Neural crest cell (in vitro differentiated cells): ENCODE results near the gene LMBR1L. TPM values are rescaled to one million over a fixed set of nuclear protein-coding genes. Genes with fewer than 3 reads are reported as not detected.

Experiments used
- DNase-seq: peaks from one replicate; pipeline ENCODE4 v3.0.0; 2021; ENCODE audit warnings: low read depth, mixed read lengths, low spot score
- H3K27ac Mint-ChIP-seq: one replicate; pipeline ENCODE4 v1.8.0; 2021; ENCODE audit warnings: mild to moderate bottlenecking, mixed read lengths; ENCODE audit not compliant: unreplicated experiment
- H3K27me3 Mint-ChIP-seq: 2 replicates; pipeline ENCODE4 v1.8.0; 2021; ENCODE audit warnings: low read depth, mild to moderate bottlenecking, mixed read lengths
- H3K36me3 Mint-ChIP-seq: 2 replicates; pipeline ENCODE4 v1.8.0; 2021; ENCODE audit warnings: low read depth, mild to moderate bottlenecking, mixed read lengths
- H3K4me1 Mint-ChIP-seq: 2 replicates; pipeline ENCODE4 v1.8.0; 2021; ENCODE audit warnings: mixed read lengths
- H3K4me3 Mint-ChIP-seq: one replicate; pipeline ENCODE4 v1.8.0; 2021; ENCODE audit warnings: mild to moderate bottlenecking, mixed read lengths
- H3K9me3 Mint-ChIP-seq: 2 replicates; pipeline ENCODE4 v1.8.0; 2021; ENCODE audit warnings: mixed read lengths
- CTCF ChIP-seq: fragments of 200-600 bp; sonication (generic); conservative IDR thresholded peaks from 2 replicates; pipeline ENCODE4 v1.5.0; 2021; ENCODE audit warnings: antibody characterized with exemption, mild to moderate bottlenecking
- total RNA-seq: library from RNA; stranded (reverse); gene quantifications from 2 replicates; pipeline ENCODE4 v1.2.1, GENCODE V29; 2021

Gene LMBR1L
- total RNA-seq, 1 donor from 2014 or later, result 101 TPM

- Mint-ChIP-seq H3K27me3 (no peaks in the 10 kb centered on the region), H3K36me3 (peaks cover 18% of the 10 kb centered on the region), H3K4me3 (no peak overlapping the region), H3K4me1 (peaks cover 8% of the 10 kb centered on the region), H3K27ac (no peak overlapping the region), H3K9me3 (no peaks in the 10 kb centered on the region)
- TF ChIP-seq CTCF, result no peak
- no peak for DNase-seq
Measured at GRCh38 chr12:49050507-49051372, 59.9 kb downstream of the LMBR1L start.

DNA sequence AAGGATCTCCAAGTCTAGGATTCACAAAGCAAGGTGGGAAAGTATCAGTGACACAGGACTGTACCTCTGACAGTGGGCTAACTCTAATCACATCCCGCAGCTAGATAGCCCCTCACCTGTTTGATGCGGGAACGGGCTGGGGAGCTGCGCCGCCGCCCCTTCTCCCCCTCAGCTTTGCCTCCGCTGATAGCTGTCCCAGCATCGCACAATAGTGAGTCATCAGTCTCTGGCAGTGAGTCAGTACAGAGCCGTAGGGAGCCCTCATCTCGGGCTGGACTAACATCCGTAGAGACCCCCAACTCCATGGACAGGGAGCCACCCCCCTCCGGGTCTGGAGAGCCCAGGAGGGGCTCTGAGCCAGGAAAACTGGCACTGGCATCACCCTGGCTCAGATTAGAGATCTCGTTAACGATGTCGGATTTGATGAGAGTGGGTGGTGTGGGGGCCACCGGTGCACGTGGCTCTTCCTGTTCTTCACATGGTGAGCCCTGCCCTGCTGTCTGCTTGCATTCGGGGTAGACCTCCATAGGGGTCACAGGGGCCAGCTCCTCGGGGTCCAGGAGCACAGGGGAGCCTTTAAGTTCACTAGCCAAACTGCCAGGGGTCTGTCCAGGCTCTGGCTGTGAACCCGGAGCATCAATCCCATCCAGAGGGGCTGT lies 61.0 kb downstream of the LMBR1L start:
- H3K27ac Mint-ChIP-seq, result no peak overlapping the region
- H3K27me3 Mint-ChIP-seq, result no peaks in the 10 kb centered on the region
- H3K36me3 Mint-ChIP-seq, result peaks cover 16% of the 10 kb centered on the region
- TF ChIP-seq CTCF, result no peak
- DNase-seq, result no peak
- H3K4me3 Mint-ChIP-seq, result no peak overlapping the region
- no peaks in the 10 kb centered on the region for H3K9me3 Mint-ChIP-seq
- no peaks in the 10 kb centered on the region for H3K4me1 Mint-ChIP-seq

GRCh38 chr12:49048953-49049352 lies 61.7 kb downstream of the LMBR1L start:
- Mint-ChIP-seq H3K4me1 (no peaks in the 10 kb centered on the region), H3K27me3 (no peaks in the 10 kb centered on the region), H3K36me3 (peaks cover 18% of the 10 kb centered on the region), H3K9me3 (no peaks in the 10 kb centered on the region), H3K4me3 (no peak overlapping the region), H3K27ac (no peak overlapping the region)
- no peak for TF ChIP-seq CTCF
- no peak for DNase-seq

Other genes with a start within 250 kb of the LMBR1L start
- 4.2 and 6.1 TPM in 2 replicates for gene RND1, start 245.0 kb downstream of the LMBR1L start, total RNA-seq
- gene FKBP11, start 185.4 kb downstream of the LMBR1L start, total RNA-seq, result 15.1 and 18.6 TPM in 2 replicates
- 194 and 202 TPM in 2 replicates for gene ARF3, start 153.4 kb downstream of the LMBR1L start, total RNA-seq
- gene WNT10B, start 139.1 kb downstream of the LMBR1L start, total RNA-seq, result 1.3 and 1.8 TPM in 2 replicates
- gene WNT1, start 132.5 kb downstream of the LMBR1L start, total RNA-seq, result 1.2 and 2.1 TPM in 2 replicates
- 0.51 and 0.64 TPM in 2 replicates for gene DDN, start 111.5 kb downstream of the LMBR1L start, total RNA-seq
- 58.5 and 61.9 TPM in 2 replicates for gene PRKAG1, start 92.1 kb downstream of the LMBR1L start, total RNA-seq
- gene KMT2D, start 50.1 kb downstream of the LMBR1L start, total RNA-seq, result 99.8 and 107 TPM in 2 replicates
- 1.2 and 2.1 TPM in 2 replicates for gene RHEBL1, start 40.9 kb downstream of the LMBR1L start, total RNA-seq
- gene DHH, start 16.0 kb downstream of the LMBR1L start, total RNA-seq, result 1.5 TPM in 2 replicates
- gene TUBA1B, start 20.5 kb upstream of the LMBR1L start, total RNA-seq, result 3,094 and 3,153 TPM in 2 replicates
- 1,729 and 1,742 TPM in 2 replicates for gene TUBA1A, start 78.2 kb upstream of the LMBR1L start, total RNA-seq
- gene TUBA1C, start 154.2 kb upstream of the LMBR1L start, total RNA-seq, result 203 and 208 TPM in 2 replicates
- gene PRPH, start 184.3 kb upstream of the LMBR1L start, total RNA-seq, result 0.70 and 1.3 TPM in 2 replicates
- 88.0 and 91.2 TPM in 2 replicates for gene TROAP, start 212.4 kb upstream of the LMBR1L start, total RNA-seq
- 0.63 and 0.80 TPM in 2 replicates for gene C1QL4, start 226.3 kb upstream of the LMBR1L start, total RNA-seq
- 0.32 and 0.35 TPM in 2 replicates for gene DNAJC22, start 236.0 kb upstream of the LMBR1L start, total RNA-seq